Activated T-cell treated with anti-CD3 and anti-CD28 coated beads for 48 hours (primary cell): ENCODE data around the gene MS4A10.
"Not testable (repeated sequence)": the region's sequence is repeated elsewhere in the genome, so short reads cannot be mapped to it uniquely, and the experiment has no call there.

Source experiments
- DNase-seq: peaks from one replicate; pipeline ENCODE4 v3.0.0-alpha.2; 2020; ENCODE audit warnings: low read depth

The MS4A10 gene

DNA sequence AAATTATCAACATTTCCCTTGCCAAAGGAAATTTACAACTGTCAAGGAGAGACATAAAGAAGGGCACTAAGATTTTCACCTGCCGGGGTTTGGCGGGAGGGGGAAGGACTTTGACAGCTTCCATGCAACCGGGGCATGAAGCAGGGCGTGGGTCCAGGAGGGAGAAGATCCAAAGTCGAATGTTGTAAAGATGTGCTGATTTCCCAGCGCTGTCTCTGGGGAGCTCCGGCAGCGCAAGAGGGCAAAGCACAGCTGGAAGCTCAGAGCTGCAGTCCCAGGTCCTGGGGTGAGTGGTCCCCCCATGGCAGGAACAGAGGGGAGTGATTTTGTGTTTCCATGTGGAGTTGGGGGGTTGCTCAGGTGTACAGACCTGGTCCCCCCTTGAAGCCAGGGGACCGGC, at the start of gene MS4A10:
TSS of gene MS4A10 (plus strand) at position 198 of the 400 bp plus-strand sequence. CDS start 5,003 bp downstream, outside the sequence.
- DNase-seq = no peak

DNA sequence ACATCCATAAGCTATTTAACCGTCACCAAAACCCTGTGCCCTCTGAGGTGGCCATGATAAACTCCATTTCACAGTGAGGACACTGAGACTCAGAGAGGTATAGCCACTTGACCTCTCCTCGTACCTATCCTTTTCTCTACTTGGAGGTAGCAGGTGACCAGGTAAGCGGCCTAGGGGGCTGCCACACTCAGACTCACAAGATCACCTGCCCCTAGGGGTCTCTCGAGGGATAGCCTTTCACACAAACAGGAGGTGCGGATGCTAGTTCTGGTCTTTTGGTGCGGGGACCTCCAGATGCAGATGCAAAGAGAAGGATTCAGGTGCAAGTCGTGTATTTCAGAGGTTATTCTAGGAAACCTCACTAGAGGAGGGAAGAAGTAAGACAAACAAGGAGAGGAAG, 46.0 kb upstream of the MS4A10 start:
- no peak for DNase-seq

DNA sequence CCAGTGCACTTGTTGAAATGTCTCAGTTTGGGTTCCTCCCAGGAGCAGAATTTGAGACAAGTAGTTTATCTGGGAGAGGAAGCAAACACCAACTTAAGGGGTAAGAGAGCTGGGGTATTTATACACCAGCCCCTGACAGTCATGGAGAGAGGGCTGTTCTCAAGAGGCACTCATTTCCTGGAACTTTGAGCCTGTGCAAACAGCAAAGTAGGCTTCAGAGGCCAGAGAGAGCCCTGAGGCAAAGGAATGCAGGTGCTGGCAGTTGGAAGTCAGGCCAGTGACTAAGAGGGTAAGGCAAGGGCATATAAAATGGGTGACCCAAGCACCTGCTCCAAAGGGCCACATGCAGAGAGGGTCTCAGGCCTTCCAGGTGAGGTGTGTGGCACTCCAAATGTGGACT, 44.6 kb upstream of the MS4A10 start:
- no peak for DNase-seq

DNA sequence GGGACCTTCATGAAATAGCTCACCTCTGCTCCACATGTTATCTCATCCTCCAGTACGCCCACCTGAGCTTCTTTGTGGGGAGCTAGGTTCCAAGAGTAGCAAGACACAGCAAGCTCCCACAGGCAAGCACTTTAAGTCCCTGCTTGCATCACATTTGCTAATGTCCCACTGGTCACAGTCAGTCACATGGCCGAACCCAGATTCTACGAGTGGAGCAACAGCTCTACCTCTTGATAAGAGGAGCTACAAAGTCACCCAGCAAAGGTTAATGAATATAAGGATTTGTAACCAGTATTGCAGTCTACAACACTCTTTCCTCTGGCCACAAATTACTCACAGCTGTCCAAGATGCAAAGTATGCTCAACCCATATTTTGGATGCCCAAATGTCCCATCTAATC, 43.7 kb upstream of the MS4A10 start:
- no peak for DNase-seq

DNA sequence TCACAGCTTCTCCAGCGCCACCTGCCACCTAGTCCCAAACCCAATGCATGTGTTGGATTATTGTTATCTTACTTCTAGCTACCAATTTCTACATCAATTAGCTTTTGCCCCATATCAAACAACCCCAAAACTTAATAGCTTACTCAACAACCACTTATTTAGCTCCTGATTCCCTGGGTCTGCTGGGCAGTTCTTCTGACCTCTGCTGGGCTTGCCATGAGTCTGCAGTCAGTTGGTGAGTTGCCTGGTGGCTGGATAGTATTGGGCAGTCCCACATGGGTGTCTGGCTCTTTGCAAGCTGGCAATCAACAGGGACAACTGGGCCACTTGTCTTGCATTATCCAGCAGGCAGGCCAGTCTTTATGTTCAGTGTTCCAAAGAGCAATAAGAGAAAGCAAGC, 42.1 kb upstream of the MS4A10 start:
- DNase-seq = no peak

DNA sequence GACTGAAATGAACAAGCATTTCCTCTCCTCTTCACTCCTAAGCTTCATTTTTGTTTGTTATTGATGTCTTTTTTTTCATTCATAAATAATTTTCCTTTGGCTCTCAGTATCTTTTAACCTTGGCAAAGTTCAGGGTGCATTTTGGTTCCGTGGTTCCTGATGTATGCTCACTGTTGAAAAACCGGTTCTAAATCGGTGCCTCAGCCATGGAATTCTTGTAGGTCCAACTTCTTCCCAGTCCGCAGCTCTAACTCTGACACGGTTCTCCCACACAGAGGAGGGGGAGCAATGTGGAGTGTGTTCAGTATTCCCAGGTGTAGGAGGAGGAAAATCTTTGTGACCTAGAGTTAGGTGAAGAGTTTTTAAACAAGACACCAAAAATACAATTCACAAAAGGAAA, 41.0 kb upstream of the MS4A10 start:
- no peak for DNase-seq

- no peak for DNase-seq
Measured at GRCh38 chr11:60747359-60747873, 37.7 kb upstream of the MS4A10 start.

DNA sequence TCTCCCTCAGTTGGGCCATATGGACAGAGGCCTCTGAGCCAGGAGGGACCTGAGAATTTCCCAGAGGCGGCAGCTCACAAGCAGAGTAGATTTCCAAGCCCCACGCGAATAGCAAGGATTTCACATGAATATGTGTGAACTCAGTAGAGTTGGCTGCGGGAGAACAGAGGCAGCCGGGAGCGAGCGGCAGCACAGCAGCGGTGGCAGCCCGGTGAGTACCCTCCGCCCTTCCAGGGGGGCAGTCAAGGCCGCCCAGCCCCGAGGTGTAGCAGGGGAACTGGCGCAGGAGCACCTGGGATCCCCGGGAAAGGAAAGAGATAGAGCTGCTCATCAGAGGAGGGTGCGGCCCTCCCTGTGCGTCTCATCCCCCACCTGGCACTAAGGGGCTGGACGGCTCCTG, 36.9 kb upstream of the MS4A10 start:
- no peak for DNase-seq

GRCh38 chr11:60748821-60749220, 36.3 kb upstream of the MS4A10 start:
- no peak for DNase-seq

DNA sequence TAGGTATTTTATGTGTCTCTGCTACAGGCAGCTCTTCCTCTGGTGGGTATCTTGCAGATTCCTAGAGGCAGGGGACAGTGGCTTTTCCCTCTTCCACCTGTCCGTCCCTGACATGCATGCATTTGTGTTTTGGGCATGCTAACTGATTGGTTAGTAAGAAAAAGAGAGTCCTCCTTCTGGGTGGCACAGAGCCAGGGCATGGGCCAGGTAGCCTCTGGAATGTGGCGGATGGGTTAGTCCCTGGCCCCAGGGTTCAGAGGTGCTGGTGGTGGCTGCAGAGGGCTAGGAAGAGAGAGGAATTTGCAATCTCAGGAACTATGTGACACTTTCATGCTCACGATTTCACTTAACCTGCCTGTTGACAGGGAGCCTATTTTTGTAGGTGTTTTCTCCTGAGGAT, 34.2 kb upstream of the MS4A10 start:
- no peak for DNase-seq

- DNase-seq = no peak
Measured at GRCh38 chr11:60753309-60753708, 31.8 kb upstream of the MS4A10 start.

- no peak for DNase-seq
Measured at GRCh38 chr11:60754887-60755286, 30.2 kb upstream of the MS4A10 start.

GRCh38 chr11:60756307-60757032, 28.7 kb upstream of the MS4A10 start, which contains the start of gene MS4A15:
Gene MS4A15, plus strand, starts transcription at chr11:60756867. Its CDS starts 6,867 bp downstream, at chr11:60763734.
- no peak for DNase-seq

GRCh38 chr11:60757231-60757800, 27.8 kb upstream of the MS4A10 start:
- no peak for DNase-seq

DNA sequence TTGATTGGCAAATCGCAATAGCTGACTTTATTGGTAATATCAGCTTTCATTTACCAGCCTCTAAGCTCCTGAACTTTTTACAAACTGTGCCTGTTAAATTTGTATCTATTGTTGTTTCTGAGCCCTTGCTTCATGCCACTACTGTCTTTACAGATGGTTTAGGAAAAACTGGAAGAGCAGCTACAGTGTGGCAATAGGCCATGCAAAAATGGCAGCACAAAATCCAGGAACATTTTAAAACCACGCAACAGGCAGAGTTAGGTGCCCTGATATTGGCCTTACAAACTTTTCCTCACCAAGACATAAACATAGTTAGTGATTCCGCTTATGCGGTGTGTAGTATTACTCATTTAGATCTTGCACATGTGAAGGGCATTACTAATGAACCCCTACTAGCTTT, 26.5 kb upstream of the MS4A10 start:
- DNase-seq = not testable (repeated sequence)

DNA sequence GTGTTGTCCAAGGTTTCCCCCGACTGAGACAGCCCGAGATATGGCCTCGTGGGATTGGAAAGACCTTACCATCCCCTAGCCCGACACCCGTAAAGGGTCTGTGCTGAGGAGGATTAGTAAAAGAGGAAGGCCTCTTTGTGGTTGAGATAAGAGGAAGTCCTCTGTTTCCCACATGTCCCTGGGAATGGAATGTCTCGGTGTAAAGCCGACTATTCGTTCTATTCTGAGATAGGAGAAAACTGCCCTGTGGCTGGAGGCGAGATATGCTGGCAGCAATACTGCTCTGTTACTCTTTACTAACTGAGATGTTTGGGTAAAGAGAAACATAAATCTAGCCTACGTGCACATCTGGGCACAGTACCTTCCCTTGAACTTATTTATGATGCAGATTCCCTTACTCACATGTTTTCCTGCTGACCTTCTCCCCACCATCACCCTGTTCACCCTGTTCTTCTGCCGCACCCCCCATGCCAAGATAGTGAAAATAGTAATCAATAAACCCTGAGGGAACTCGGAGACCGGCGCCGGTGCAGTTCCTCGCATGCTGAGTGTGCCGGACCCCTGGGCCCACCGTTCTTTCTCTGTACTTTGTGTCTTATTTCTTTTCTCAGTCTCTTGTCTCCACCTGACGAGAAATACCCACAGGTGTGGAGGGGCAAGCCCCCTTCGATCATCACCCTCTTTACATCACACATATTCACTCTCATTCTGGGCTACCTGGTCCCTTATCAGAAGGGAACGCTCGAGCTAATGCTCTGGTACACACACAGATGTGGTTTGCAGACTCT, 25.5 kb upstream of the MS4A10 start:
- not testable (repeated sequence) for DNase-seq

DNA sequence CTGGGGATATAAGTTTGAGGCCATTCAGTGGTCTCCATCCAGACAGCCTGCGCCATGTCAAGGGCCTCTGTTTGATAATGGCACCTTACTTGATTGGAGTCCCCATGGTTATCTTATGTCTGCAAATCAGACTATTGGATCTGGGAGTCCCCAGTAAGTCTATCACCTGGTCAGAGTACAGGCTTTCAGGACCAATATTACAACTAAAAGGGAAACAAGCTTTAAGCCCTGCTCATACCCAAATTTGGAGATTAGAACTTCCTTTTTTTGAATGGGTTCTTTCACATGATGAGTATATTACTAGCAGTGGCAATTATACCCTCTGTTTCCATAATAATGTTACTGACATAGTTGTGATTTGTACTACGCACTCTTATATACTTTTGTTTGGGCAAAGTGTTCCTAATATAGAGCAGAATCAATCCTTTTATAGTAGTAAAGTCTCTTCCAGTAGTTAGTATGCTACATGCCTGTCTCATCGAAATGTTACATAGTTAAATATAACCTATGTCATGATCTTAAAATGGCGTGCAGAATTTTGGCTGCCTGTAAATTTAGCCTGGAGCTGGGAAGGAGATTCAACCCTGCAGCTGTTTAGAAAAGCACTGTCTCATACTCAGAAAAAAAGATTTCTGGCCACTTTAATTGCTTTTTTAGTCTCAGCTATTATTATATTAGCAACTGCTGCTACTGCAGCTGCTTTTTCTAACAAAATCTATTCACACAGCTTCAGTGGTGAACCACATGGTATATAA, 23.5 kb upstream of the MS4A10 start:
- no peak for DNase-seq

DNA sequence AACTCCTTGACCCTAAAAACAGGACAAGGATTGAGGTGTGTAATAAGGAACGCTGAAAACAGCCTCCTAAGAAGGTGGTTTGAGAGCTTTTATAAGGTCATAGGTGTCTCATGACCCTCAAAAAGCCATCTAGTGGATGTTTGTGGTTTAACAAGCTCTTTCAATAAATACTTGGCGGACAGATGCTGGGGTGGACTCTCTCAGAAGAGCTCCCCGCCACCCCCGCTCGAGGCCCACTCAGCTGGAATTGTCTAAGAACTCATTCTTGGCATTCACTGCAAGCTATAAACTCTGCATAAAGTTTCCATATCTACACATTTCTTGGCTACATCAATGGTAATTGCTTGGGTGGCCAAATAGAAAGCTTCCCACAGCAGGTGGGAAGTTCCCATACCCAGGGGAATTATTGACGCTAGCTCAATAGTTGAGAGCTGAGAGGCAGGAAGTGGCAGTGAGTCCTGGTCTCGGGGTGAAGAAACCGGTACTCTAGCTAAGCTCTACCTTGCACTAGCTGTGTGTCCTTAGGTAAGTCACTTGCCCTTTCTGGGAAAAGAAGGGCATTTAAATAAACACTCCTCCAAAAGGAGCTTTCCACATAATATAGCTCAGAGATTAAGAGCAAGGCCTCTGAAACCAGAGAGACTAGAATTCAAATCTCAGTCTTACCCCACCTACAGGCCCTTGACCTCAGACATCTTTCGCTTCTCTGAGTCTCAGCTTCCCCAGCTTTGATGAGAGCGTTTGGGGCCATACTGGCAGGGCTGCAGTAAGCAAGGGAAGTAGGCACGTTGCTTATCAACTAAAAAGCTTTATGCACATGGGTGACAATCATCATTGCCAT, 22.1 kb upstream of the MS4A10 start:
- DNase-seq = no peak

DNA sequence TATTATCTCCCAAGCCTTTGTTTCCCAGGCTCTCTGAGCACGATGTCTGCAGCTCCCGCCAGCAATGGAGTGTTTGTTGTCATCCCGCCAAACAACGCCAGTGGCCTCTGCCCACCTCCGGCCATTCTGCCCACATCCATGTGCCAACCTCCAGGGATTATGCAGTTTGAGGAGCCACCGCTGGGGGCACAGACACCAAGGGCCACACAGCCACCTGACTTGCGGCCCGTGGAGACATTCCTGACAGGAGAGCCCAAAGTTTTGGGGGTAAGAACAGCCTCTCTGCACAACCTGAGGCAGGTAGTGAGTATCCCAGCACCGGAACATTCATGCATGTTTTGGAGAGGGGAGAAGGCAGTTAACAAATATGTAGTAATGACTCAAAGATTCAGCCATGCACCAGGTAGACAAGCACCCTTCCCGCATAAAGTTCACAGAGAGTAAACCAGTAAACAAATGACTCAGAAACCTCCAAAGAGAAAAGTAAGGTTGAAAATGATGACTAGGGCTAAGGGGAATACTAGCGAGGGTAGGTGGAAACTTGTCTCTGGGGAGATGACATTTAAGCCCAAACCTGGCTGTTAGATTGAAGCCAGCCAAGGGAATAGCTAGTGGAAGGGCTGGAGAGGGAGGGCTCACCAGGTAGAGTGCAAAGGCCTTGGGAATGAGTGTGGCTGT, 21.3 kb upstream of the MS4A10 start:
- no peak for DNase-seq

DNA sequence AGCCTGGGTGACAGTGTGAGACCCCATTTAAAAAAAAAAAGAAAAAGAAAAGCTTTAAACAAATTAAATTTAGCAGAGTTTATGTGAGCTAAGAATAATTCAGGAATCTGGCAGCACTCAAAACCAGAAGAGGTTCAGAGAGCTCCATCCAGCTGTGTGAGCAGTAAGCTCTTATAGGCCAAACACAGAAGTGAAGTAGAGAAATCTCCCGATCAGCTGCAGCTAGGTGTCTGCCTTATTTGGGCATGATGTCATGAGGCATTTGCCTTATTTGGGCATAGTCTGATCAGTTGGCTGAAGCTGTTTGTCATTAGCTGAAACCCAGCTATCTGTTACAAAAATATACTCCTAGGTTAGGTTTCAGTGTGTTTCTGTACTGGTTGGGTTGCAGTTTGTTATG, 20.3 kb upstream of the MS4A10 start:
- DNase-seq = no peak

DNA sequence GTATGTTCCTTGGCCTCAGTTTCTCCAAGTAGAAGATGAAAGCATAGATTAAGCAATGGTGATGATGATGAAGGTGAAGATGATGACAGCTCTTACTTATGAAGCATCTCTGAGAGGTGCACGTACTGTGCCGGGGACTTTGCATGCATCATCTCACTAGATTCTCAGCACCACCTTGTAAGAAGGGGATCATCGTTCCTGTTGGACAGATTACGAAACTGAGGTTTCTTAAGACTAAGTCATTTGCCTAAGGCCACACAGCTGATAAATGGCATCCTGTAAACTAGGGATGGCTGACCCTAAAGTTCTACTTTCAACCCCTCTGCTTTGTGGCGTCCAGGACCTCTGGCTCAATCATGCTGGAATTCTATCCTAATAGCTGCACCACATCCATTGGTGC, 19.8 kb upstream of the MS4A10 start:
- DNase-seq = no peak
